Stimulated activated CD8-positive, alpha-beta memory T cell treated with anti-CD3 and anti-CD28 coated beads, Interleukin-4, amount 100 ng/mL, for 24 hours (primary cell): ENCODE results near the gene PGM1.

ENCODE experiments used
- DNase-seq: peaks from one replicate; pipeline ENCODE4 v3.0.0-alpha.2; 2020; ENCODE audit warnings: low read depth

PGM1 gene

DNA sequence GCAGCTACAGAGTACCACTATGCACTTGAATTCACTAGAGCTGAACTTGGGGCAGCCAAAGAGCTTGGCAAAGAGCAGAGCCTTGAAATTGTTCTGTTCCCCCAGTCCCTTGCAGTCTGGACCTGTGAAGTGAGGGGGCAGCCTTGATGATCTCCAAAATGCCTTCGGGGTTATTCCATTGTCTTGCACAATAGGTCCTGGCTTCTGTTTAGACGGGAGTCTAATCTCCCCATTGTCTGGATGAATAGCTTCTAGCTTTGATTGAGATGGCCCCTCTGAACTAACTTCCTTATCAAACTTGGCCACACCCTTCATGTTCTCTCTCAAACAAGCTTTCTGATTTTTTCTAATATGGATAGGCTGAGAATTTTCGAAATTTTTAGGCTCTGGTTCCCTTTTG lies 72.6 kb downstream of the PGM1 start:
- DNase-seq, result no peak

- DNase-seq, result no peak
Observed at GRCh38 chr1:63668298-63668697, 75.1 kb downstream of the PGM1 start.

GRCh38 chr1:63669151-63669961 lies 76.1 kb downstream of the PGM1 start:
- DNase-seq, result no peak

DNA sequence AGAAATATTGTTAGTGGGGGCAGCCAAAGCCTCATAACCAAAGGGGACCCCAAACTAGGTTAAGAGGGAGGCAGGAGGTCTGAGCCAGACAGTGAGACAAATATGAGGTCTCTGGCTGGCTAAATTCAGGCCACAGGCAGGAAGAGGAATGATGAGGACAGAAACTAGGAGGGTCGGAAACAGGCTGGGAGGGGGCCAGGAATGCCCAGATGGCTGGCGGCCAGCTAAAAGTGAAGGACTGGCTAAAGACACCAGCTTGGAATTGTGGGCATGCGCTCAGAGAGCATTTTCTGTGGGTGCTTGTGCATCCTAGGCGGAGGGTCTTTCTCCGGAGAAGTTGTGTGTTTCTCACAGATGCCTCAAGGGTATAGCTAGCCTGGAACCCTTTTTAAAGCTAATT lies 77.0 kb downstream of the PGM1 start:
- no peak for DNase-seq

- no peak for DNase-seq
Observed at GRCh38 chr1:63671514-63671913, 78.3 kb downstream of the PGM1 start.

DNA sequence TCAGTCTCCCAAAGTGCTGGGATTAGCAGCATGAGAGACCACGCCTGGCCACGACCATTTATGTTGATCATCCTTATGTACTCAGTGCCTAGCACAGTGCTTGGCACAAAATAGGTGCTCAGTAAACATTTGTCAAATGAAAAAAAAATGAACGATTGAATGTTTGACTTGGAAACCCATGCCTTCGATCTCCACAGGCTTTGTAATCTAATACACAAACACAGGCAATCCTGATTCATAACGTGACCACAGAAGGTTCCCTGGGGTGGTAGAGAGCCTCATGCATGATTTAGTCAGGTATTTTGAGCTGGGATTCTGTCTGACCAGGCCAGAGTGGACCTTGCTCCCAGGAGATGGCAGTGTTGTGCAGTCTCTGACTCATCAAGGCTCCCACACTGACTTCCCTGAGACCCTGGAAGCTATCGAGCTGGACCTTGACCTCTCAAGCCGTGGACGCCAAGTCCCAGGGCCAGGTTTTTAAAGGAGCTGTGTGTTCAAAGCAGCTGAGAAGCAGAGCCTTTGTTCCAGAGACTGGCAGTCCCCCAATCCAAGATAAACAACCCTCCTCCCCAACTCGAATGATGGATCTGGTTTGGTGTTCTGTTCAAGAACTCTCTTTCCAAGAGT lies 81.1 kb downstream of the PGM1 start:
- no peak for DNase-seq

DNA sequence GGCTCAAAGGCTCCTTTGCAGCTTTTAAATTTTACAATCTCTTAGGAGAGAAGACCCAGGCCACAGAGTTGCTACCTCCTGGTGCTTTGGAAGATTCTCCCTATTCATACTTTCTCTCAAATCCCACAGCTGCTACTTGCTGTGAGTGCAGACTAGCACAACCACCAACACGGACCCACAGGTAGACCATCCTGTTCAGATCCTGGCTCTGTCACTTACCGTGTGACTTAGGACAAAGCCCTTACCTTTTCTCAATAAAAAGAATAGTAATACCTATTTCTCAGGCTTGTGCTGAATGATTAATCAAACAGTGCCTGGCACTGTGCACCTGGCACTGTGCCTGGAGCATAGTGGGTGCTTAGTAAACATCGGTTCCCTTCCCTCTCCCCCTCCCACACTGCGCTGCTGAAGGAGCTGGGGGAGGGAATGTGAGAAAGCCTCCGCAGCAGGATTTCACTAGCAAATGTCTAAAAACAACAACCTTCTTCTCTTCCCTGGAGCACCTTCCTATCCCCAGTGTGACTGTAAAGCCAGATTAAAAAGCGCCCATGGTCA lies 81.7 kb downstream of the PGM1 start:
- DNase-seq, result no peak

- DNase-seq, result no peak
Observed at GRCh38 chr1:63675420-63675931, 82.3 kb downstream of the PGM1 start.

- DNase-seq, result no peak
Observed at GRCh38 chr1:63677497-63677896, 84.3 kb downstream of the PGM1 start.

- DNase-seq, result no peak
Observed at GRCh38 chr1:63678200-63678599, 85.0 kb downstream of the PGM1 start.

DNA sequence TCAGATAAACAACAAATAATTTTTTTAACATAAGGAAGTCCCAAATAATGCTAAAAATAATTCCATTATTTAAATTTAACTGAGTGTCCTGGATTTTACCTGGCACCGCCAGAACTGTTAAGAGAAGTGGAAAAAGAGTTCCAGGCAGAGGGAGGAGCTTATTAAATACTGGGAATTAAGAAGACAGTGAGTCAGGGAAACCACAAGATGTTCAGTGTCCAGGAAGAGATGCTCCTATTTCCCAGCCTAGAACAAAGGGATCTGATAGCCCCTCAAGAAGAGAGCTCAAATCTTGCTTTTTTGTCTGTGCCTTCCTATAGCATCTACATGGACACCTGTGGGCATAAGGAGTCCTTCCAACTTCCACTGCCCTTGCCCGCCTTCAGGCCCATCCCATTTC lies 85.9 kb downstream of the PGM1 start:
- DNase-seq, result no peak

DNA sequence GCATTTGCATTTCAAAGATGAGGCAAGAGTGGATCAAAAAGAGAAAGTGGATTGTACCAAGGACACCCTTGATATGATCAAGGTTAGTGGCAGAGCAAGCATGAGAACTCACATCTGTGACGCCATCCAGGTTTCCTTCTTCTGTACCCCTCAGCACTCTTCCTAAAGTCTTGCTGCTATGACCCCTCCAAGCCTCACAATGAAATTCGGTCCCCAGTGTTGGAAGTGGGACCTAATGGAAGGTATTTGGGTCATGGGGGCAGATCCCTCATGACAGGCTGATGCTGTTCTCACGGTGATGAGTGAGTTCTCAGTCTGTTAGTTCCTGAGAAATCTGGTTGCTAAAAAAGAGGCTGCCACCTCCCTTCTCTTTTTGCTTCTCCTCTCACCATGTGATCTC lies 86.4 kb downstream of the PGM1 start:
- DNase-seq, result no peak

DNA sequence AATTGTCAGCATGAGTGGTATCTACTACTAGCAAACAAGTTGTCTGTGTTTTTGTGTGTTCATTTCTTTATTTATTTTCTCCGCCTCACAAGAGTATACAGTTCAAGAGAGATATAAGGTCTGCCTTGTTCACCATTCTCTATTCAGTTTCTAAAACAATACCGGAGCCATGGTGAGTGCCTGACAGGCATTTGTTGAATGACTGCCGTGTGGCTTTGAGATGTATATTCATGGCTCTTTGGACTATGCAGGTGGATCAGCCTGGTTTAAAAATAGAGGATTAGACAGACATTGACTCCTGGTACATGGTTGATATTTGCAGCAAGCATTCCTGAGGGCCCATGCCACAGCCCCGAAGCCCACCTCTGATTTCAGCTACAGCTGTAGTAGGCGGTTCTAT lies 89.7 kb downstream of the PGM1 start:
- no peak for DNase-seq

GRCh38 chr1:63683759-63684158 lies 90.5 kb downstream of the PGM1 start:
- DNase-seq, result no peak

- DNase-seq, result no peak
Observed at GRCh38 chr1:63686696-63687095, 93.5 kb downstream of the PGM1 start.

GRCh38 chr1:63688302-63688890 lies 95.2 kb downstream of the PGM1 start:
- DNase-seq, result no peak

GRCh38 chr1:63690966-63691700 lies 97.9 kb downstream of the PGM1 start:
- DNase-seq, result no peak

GRCh38 chr1:63691701-63692425 lies 98.7 kb downstream of the PGM1 start:
- DNase-seq, result no peak

GRCh38 chr1:63693944-63694571 lies 100.8 kb downstream of the PGM1 start:
- DNase-seq, result no peak

DNA sequence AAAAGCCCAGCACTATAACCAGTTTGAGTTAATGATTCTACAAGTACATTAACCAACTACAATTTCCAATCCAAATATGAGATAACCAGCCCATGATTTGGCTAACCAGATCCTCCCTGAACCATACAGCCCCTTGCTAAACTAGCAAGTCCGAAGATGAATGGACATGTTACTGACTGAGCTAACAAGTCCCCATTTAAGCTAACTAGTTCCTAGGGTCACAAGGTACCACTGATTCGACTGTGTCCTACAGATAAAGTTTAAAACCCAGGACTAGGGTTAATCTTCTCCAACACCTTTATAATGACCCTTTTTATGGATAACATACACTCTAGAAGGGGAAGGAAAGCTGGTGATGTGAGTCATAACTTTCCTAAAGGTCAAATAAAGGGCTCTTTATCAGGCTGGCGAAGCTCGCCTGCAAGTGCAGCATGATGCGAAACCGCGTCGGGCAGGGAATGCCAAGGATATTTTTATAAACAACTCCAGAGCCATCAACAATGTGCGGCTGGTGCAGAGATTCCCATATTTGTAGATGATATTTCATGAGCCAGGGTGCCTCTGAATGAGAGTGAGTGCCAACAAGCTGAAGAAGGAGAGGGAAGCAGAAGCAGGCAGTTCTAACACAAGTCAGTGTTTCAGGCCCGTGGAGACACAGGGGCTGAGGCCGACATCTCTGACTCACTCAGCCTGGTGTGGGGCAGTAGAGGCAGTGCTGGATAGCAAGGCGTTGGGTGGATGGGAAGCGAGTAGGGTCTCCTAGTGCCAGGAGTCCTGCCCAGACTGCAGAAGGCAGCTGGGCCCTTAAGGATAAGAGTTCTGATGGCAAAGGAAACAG lies 105.0 kb downstream of the PGM1 start:
- no peak for DNase-seq
